Endothelial cell of umbilical vein (primary cell): Measurements from ENCODE around the gene KANSL1. TPM values are rescaled to one million over a fixed set of nuclear protein-coding genes. Genes with fewer than 3 reads are reported as not detected.

Experiments
- BruUV-seq: library from RNA; stranded (reverse); fragments of 400-500 nt; replicated peaks from 2 replicates; lab custom pipeline; 2021; lab: Mats Ljungman, UMichigan
- CTCF ChIA-PET: fragments of 300-600, 350-600 bp; sonication (Branson Sonifier 250); formaldehyde crosslinking; loops from one replicate; lab custom pipeline; 2021; ENCODE audit warnings: antibody characterized with exemption, inconsistent platforms; lab: Charles Lee
- POLR2A ChIA-PET: fragments of 300-600, 350-600 bp; sonication (Branson Sonifier 250); formaldehyde crosslinking; loops from one replicate; lab custom pipeline; 2021; ENCODE audit warnings: antibody characterized with exemption, inconsistent platforms; lab: Charles Lee
- DNase-seq: peaks from one replicate; pipeline ENCODE4 v3.0.0-alpha.2; 2011; ENCODE audit warnings: low read depth, low spot score
- FAIRE-seq: peaks from 2 replicates; lab custom pipeline; 2011; peaks lifted over from hg19 to GRCh38; lab: Jason Lieb, UNC
- H2AFZ ChIP-seq: 2 replicates; pipeline ENCODE4 v1.6.0; 2012; ENCODE audit warnings: low read depth, low read length, control low read depth, inconsistent platforms
- H3K27ac ChIP-seq: 2 replicates; pipeline ENCODE4 v1.5.1; 2011; ENCODE audit warnings: low read depth, mild to moderate bottlenecking, control low read depth, low read length, moderate library complexity; ENCODE audit not compliant: insufficient read depth
- H3K27me3 ChIP-seq, 2 experiments: 2 replicates each; pipeline versions ENCODE4 v1.6.0 to v1.6.1; 2011; ENCODE audit warnings: low read length in 2 of 2, mixed read lengths in 1 of 2; ENCODE audit not compliant: control insufficient read depth in 2 of 2, insufficient read depth in 2 of 2
- H3K36me3 ChIP-seq, 2 experiments: 2 replicates in 1 of 2; 3 replicates in 1 of 2; pipeline ENCODE4 v1.5.1; 2011; ENCODE audit warnings: low read length in 2 of 2, mild to moderate bottlenecking in 1 of 2, moderate library complexity in 1 of 2; ENCODE audit not compliant: control insufficient read depth in 2 of 2, insufficient read depth in 2 of 2; ENCODE audit errors: extremely low read depth in 1 of 2
- H3K4me1 ChIP-seq: 3 replicates; pipeline ENCODE4 v1.5.1; 2011; ENCODE audit warnings: mild to moderate bottlenecking, low read length; ENCODE audit not compliant: control insufficient read depth, insufficient read depth; ENCODE audit errors: extremely low read depth
- H3K4me2 ChIP-seq: 2 replicates; pipeline ENCODE4 v1.6.1; 2011; ENCODE audit warnings: low read length, control low read depth, mixed read lengths; ENCODE audit not compliant: insufficient read depth
- H3K4me3 ChIP-seq, 3 experiments: fragments of 200-600 bp in 1 of 3; sonication (generic), shearing (Covaris generic) in 1 of 3; replicated peaks in 1 of 3; 2 replicates each; pipeline ENCODE4 v1.5.1; 2011 to 2016; ENCODE audit warnings: control low read depth in 3 of 3, low read length in 3 of 3, mild to moderate bottlenecking in 2 of 3, inconsistent platforms in 1 of 3, low read depth in 1 of 3, moderate library complexity in 1 of 3; ENCODE audit not compliant: insufficient read depth in 1 of 3
- H3K79me2 ChIP-seq: 2 replicates; pipeline ENCODE4 v1.6.0; 2012; ENCODE audit warnings: low read length, inconsistent platforms; ENCODE audit not compliant: control insufficient read depth, insufficient read depth
- H3K9ac ChIP-seq: replicated peaks from 2 replicates; pipeline ENCODE3; 2011; ENCODE audit warnings: low read length, control low read depth; ENCODE audit not compliant: insufficient read depth; ENCODE audit errors: extremely low read depth
- H3K9me1 ChIP-seq: replicated peaks from 3 replicates; pipeline ENCODE4 v1.6.0; 2011; ENCODE audit warnings: mild to moderate bottlenecking, low read length; ENCODE audit not compliant: control insufficient read depth, insufficient read depth; ENCODE audit errors: extremely low read depth
- H3K9me3 ChIP-seq: replicated peaks from 2 replicates; pipeline ENCODE4 v1.5.1; 2012; ENCODE audit warnings: low read length, inconsistent platforms; ENCODE audit not compliant: control insufficient read depth, insufficient read depth
- H4K20me1 ChIP-seq: replicated peaks from 2 replicates; pipeline ENCODE3; 2011; ENCODE audit warnings: mild to moderate bottlenecking, low read length; ENCODE audit not compliant: control insufficient read depth, insufficient read depth; ENCODE audit errors: extremely low read depth
- EZH2 ChIP-seq: IDR thresholded peaks from 2 replicates; pipeline ENCODE4 v1.6.1; 2012; ENCODE audit warnings: borderline replicate concordance, low read depth, mild to moderate bottlenecking, moderate library complexity, low read length, inconsistent platforms; ENCODE audit not compliant: severe bottlenecking
- FOS ChIP-seq: IDR thresholded peaks from 2 replicates; pipeline ENCODE4 v1.6.1; 2011; ENCODE audit warnings: mild to moderate bottlenecking, low read length, moderate library complexity, borderline replicate concordance; ENCODE audit not compliant: insufficient read depth
- JUN ChIP-seq: IDR thresholded peaks from 2 replicates; pipeline ENCODE4 v1.6.1; 2011; ENCODE audit warnings: borderline replicate concordance, low read depth; ENCODE audit not compliant: insufficient read length, insufficient read depth
- POLR2AphosphoS5 ChIP-seq: IDR thresholded peaks from 2 replicates; pipeline ENCODE4 v1.6.1; 2012; ENCODE audit warnings: low read depth, mild to moderate bottlenecking, control low read depth, low read length, moderate library complexity; ENCODE audit not compliant: insufficient read depth
- dilution Hi-C: fragments of 300-500 bp; cut with MboI; formaldehyde crosslinking; loops from one replicate; pipeline ENCODE4 v1.15.0; 2019; ENCODE audit warnings: low sequenced_read_pairs; ENCODE audit not compliant: extremely low pct_ligation_motif_present
- intact Hi-C: fragments of 100-400 bp; cut with micrococcal nuclease; formaldehyde crosslinking; loops from one replicate; pipeline ENCODE4 v1.10.0; 2022
- polyA plus RNA-seq, 4 experiments: library from polyadenylated mRNA; depleted of rRNA in 3 of 4; stranded (reverse) in 3 of 4; unstranded in 1 of 4; fragments of >200 nt; gene quantifications; 2 replicates each; pipeline versions ENCODE4 v1.2.1 to v1.2.3, GENCODE V29; 2011 to 2012; ENCODE audit warnings: missing spikeins in 1 of 4
- total RNA-seq: library from RNA; stranded (reverse); gene quantifications from 2 replicates; pipeline ENCODE4 v1.2.3, GENCODE V29; 2021
- TF ChIP-seq, protein P1 (sequence below), 2 donors: IDR thresholded peaks; 1 replicate in 1 of 2; 2 replicates in 1 of 2; pipeline ENCODE4 v1.5.1; 2011; ENCODE audit warnings: low read length in 2 of 2, mild to moderate bottlenecking in 2 of 2, moderate library complexity in 2 of 2, control low read depth in 1 of 2, inconsistent platforms in 1 of 2, low read depth in 1 of 2; ENCODE audit not compliant: insufficient read depth in 1 of 2; ENCODE audit errors: extremely low read depth in 1 of 2

Gene KANSL1
- total and polyA plus RNA-seq, 2 donors (not counting 3 experiments of a cell fraction or from before 2014, with no cell fraction given), result 29.1 to 74.0 TPM

- no peak for FAIRE-seq
- BruUV-seq, result no TSS peak
These were observed 58.0 kb downstream of the KANSL1 start for GRCh38 chr17:46135126-46135812.

More at GRCh38 chr17:46135126-46135812, 58.0 kb downstream of the KANSL1 start:
- Histone ChIP-seq H3K4me1 (peaks cover 7% of the 10 kb centered on the region), H3K4me3 (no peak overlapping the region), H2AFZ (no peak overlapping the region), H3K9me3 (no peaks in the 10 kb centered on the region), H3K36me3 (no peaks in the 10 kb centered on the region), H3K4me2 (no peak overlapping the region), H4K20me1 (peaks cover 57% of the 10 kb centered on the region), H3K27me3 (no peaks in the 10 kb centered on the region), H3K79me2 (peaks cover 100% of the 10 kb centered on the region), H3K9ac (no peak overlapping the region), H3K9me1 (peaks cover 2% of the 10 kb centered on the region), H3K27ac (no peak overlapping the region)
- no peak for DNase-seq
- dilution Hi-C loops, result no loop called here
- TF ChIP-seq FOS (no peak), POLR2AphosphoS5 (no peak), EZH2 (no peak), JUN (no peak)
- TF ChIP-seq, protein P1, sequence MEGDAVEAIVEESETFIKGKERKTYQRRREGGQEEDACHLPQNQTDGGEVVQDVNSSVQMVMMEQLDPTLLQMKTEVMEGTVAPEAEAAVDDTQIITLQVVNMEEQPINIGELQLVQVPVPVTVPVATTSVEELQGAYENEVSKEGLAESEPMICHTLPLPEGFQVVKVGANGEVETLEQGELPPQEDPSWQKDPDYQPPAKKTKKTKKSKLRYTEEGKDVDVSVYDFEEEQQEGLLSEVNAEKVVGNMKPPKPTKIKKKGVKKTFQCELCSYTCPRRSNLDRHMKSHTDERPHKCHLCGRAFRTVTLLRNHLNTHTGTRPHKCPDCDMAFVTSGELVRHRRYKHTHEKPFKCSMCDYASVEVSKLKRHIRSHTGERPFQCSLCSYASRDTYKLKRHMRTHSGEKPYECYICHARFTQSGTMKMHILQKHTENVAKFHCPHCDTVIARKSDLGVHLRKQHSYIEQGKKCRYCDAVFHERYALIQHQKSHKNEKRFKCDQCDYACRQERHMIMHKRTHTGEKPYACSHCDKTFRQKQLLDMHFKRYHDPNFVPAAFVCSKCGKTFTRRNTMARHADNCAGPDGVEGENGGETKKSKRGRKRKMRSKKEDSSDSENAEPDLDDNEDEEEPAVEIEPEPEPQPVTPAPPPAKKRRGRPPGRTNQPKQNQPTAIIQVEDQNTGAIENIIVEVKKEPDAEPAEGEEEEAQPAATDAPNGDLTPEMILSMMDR (IDR thresholded peaks at IDR 0.05; ENCODE audit: extremely low read depth in 1 of 2, insufficient read depth in 1 of 2, low read depth in 1 of 2, low read length in 2 of 2), result no peak
- intact Hi-C loops, result loop anchor here (5.0 kb wide), 1 partner anchor 142 kb away; no protein-coding TSS in a partner anchor
- CTCF ChIA-PET, result interaction anchor here (0.7 kb wide), 1 partner anchor 106 kb away, joined by 3 read pairs; no protein-coding TSS in a partner anchor
- POLR2A ChIA-PET, result no interaction called here
